Right forelimb (tissue), 1 donor: ENCODE results near the gene PDE1A.

Experiments
- DNase-seq: peaks from one replicate; pipeline ENCODE4 v3.0.0-alpha.2; 2018

PDE1A gene

DNA sequence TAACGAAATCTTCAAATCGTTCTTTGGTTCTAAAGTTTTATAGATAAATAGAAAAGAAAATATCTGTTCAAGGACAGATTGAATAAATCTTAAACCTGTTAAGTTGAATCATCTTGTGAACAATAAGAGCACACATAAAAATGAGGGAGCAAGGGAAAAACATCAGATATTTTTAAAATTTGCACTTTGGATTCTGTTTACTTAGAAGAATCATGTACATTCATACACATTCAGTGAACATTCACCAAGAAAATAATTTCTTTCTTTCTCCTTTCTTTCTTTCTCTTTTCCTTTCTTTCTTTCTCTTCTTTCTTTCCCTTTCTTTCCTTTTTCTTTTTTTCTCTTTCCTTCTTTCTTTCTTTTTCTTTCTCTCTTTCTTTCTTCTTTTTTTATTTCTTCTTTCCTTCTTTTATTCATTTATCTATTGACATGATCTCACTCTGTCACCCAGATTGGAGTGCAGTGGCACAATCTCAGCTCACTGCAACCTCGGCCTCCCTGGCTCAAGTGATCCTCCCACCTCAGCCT lies 164.9 kb downstream of the PDE1A start:
- no peak for DNase-seq

DNA sequence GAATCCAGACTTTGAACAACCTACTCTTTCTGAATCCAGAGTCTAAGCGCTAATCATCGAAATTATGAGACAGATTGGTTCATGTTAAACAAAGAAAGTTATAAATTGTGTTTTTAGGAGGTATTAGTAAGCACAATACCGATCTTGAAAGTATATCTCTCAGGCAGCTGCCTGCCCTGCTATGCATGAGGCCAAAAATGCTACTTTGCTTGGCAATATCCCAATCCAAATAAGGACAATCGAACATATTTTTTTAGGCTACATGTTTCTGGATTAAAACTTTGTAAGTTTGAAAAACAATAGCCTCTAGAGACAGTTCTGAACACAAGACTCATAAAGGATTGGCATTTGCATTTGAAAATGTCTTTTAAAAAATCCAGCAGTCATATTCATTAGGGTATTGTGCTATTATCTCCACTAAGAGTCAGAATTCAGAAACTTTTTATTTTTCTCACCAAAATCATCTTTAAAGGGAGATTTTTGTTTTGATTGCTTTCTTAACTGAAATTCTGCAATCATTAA lies 167.1 kb downstream of the PDE1A start:
- no peak for DNase-seq

DNA sequence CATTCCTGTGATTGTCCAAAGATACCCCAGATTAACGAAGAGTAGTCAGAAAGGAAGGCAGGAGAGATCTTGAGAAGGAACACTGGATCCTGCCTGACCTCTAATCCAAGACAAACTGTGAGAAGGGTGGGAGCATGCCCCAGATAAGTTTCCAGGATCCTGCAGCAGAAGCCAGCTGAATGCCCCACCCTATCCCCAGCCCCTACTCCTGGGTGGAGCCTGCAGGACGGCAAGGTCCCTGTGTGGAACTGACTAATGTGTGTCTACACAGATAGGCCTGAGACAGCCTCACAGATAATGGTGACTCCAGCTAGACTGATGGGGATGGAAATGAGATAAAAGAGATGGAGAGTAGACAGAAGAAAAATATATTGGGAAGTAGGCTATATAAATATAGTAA lies 174.3 kb downstream of the PDE1A start:
- no peak for DNase-seq

DNA sequence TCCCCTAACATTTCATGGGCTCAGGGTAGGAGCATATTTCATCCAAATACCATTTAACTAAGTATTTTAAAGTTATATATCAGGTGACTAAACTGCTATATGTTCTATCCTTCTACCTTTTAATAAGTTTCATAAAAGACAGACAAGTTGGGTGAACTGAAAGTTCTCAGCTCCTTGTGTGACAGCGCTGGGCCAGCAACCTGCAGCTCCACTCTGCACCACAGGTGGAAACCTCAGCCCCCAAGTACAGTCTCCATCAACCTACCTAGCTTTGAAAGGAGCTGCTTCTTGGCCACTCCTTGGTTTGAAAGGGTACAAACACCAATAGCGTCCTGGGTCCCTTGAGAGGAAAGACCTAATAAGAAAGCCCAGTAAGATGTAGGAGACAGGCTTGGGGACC lies 177.9 kb downstream of the PDE1A start:
- no peak for DNase-seq

DNA sequence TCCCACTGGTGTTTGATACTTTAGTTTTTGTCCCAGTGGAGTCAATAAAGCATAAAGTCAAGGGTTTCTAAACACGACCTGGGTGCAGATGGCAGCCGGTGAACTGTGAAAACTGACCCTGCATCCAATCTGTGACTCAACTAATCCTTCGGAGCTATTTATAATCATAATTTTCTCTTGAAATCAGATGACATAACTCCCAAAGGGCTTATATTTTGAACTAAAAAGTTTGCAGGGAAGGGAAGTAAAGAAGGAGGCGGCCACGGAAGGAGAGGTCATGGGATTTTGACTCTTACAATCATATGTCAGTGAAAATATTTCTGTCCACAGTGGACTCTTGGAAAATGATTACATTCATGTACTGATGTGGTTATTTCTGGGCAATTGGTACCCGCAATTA lies 178.5 kb downstream of the PDE1A start:
- no peak for DNase-seq

DNA sequence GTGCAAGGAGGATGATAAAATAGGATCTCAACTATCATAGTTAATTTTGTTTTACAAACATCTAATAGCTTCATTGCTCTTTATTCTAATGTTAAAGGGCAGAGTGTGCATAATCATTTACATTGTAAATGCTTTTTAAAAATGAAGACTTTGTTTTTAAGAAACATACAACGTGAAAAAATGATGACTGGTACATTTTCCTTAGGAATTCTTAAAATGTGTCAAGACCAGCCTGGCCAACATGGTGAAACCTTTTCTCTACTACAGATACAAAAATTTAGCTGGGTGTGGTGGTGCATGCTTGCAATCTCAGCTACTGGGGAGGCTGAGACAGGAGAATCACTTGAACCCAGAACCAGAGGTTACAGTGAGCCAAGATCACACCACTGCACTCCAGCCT lies 179.0 kb downstream of the PDE1A start:
- no peak for DNase-seq

DNA sequence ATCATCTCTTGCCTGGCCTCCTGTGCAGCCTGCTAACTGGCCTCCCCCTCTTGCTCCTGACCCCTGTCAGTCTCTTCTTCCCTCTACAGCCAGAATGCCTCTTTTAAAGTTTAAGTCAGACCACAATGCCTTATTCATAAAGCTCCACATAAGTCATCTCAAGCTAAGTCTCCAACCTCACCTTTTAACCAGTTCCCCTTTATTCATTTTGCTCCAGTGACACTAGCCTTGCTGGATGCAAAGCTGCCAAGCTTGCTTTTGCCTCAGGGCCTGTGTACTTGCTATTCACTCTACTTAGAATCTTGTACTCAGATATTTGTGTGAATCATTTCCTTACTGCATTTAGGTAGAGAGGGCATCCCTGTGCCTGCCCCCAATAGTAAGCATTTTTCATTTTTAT lies 180.9 kb downstream of the PDE1A start:
- no peak for DNase-seq

DNA sequence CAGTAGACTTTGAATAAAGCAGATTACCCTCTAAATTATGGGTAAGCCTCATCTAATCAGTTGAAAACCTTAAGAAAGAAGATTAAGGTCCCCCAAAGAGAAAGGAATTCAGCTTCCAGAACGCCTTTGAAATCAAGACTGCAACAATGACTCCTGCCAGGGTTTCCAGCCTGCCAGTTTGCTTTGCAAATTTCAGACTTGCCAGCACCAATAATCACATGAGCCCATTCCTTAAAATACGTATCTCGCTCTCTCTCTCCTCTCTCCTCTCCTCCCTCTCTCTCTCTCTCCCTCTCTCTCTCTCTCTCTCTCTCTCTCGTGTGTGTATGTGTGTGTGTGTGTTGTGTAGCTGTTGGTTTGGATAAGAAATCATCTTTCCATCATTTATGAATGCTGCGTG lies 184.2 kb downstream of the PDE1A start:
- no peak for DNase-seq

DNA sequence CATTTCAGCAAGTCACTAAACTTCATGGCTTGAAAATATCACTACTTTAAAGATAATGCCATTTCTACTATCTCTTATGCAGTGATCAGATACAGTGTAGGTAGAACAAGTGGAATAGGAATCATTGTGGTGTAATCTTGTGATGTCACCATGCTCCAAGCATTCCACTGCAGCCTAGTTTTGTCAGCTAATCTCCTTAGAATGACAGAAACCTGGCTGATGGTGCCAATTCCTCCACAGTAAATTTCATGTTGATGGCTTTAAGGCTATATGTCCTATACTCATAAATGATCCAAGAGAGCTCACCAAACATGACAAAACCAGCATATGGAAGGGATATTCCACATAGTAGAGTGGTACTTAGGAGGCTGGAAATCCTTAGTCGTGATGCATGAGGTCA lies 184.9 kb downstream of the PDE1A start:
- no peak for DNase-seq

DNA sequence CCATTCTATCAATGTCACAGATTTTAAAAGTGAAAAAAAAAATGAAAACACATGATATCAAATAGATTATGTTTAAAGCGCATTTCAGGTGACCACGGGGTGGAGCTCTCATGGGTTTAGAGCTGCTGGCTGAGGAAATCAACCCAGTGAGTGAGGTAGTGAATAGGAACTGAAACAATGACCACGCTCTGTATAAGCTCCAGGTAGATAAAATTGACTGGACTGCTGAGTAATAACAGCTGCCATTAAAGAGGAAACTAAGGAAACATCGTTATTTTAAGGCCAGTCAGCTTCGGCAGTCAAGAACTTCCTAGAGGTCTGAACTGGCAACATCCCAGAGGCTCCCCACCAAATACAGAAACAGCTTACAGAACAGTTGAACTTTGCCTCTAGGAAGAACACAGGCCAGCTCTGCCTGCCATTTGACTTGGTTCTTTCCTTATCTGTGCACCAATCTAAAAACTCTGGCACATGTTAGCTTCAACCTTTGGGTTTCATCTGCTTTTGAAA lies 185.9 kb downstream of the PDE1A start:
- DNase-seq: no peak

DNA sequence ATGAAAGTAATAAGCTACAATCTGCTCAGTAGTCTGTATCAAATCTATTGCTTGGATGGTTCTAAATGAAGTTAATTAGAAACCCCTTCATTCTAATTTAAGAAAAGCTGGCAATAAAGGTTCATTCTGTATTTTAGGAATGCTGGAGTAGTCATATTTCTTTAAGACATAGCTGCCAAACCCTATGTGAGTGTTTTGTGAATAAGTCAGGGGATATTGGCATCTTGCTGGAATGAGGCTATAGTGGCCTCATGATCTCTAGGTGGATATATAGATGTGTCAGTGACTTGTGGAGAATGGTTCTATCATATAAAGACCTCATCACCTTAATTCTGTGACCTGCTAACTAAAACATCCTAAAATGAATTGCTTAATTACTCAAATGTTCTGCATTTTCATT lies 196.3 kb downstream of the PDE1A start:
- DNase-seq: no peak

DNA sequence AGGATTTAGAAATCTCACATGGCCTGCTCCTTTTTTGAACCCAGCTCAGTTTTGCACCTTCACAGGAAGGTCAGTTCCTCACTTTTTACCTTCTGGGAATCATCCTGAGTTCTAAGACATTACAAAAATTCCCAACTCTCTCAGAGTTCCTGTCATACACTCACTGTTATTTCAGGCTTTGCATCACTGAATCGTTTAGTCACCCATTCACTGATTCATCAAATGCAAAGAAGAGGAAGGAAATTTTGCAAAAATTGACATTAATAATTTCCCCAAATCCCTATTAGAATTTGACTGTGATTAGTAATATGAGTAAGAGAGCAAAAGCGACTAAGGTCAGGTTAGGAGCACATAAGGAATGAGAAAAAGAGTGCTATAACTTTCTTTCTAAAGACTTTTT lies 197.5 kb downstream of the PDE1A start:
- no peak for DNase-seq

DNA sequence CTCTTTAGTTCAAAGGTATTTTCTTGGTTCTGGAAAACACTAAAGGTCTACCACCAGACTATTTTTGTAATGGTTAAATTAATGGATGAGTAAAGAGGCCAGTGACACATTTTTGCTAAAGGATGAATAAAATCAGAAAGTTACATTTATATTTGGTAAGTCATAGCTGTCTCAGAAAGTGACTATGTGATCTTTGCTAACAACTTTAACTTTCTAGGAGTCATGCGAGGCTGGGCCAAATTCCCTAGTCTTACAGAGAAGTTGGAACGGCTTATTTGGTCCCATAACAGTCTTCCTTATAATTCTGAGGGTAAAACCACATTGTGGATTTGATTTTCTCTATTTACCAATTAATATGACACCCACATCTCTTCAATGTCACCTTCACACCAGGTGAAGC lies 198.1 kb downstream of the PDE1A start:
- DNase-seq: no peak

DNA sequence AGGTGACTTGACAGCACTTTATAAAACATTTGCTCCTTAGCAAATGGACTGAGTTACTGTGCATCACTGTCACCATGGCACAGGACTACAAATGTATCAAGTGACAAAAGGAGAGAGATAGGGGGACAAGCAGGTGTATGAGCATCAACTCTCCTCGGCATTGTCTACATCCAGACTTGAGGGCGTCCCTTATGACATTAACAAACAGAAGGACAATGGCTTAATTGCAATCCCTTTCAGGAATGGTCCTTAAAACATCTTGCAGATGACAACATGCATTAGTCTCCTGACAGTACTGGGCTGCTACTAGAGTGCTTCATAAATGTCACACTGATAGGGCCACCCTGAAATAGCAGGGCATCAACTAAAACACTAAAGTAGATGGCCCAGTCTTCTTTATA lies 198.8 kb downstream of the PDE1A start:
- DNase-seq: no peak

DNA sequence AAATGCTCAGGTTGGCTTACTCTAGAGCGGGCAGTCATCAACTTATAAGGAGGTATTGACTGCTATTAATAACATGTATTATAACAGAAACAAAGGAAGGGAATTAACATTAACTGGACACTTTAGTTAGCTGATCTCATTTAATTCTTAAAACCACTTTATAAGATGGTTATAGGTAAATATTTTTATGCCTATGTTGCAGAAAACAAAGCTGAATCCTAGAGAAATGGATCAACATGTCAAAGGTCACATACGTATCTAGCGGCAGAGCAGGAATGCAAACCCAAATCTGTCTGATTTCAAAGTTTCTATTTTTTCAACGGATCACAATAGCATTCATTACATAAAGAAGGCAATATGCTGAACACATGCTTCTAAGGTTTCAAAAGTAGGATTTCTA lies 200.0 kb downstream of the PDE1A start:
- no peak for DNase-seq

DNA sequence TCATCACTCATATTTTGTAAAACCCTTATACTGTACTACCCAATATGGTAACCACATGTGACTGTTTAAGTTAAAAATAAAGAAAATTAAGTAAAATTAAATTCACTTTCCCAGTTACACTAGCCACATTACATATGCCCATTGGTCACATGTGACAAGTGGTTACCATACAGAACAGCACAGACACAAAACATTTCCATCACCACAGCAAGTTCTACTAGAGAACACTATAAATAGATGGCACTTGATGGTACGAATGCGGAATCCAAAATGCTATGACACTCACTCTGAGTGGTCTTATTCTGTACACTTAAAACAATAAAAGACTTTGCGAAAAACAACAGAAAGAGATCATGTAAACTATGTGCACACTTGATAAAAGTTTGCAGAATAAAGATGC lies 202.2 kb downstream of the PDE1A start:
- DNase-seq: no peak

DNA sequence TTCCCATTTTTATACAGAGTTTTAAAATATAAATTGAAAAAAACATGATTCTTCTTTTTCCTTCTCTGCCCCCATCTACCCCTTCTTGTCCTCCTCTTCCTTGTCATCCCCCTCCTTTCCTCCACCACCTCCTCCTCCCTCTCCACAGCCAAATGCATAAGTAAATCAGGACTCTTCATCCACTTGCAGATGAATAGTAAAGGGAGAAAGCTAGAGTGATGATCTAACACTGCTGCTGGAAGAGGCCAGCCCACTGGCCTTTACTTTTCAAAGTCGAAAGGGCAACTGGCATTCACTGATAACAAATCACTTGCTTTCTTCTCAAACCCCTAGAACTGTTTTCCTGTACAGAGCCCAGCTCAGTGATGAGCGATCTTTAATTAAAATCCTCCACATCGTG lies 205.8 kb downstream of the PDE1A start:
- DNase-seq: no peak

DNA sequence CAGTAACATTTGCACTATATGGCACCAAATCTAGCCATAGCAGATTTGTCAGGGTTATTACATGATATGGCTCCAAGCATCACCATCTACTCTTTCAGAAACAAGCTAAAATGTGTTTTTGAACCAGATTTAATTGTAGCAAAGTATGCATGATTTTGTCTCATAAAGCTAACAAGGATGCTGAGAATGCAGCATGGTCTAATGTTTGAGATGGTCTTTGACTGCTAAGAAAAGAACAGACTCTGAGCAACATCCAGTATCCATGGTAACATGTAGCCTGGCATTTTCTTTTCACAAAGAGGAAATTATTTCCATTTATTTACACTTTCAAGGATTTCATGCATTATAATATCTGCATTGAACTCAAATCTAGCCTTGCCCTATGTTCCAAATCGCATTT lies 206.5 kb downstream of the PDE1A start:
- DNase-seq: no peak

DNA sequence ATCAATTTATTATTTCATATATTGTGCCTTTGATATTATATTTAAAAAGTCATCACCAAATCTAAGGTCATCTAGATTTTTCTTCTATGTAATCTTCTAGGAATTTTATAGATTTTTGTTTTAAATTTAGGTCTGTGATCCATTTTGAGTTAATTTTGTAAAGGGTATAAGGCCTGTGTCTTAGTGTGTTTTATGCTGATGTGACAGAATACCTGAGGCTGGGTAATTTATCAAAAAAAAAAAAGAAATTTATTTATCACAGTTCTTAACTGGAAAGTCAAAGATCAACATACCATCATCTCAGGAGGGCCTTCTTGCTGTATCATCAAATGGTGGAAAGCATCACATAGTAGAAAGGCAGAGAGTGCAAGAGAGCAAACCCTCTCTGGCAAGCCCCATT lies 216.2 kb downstream of the PDE1A start:
- DNase-seq: no peak

DNA sequence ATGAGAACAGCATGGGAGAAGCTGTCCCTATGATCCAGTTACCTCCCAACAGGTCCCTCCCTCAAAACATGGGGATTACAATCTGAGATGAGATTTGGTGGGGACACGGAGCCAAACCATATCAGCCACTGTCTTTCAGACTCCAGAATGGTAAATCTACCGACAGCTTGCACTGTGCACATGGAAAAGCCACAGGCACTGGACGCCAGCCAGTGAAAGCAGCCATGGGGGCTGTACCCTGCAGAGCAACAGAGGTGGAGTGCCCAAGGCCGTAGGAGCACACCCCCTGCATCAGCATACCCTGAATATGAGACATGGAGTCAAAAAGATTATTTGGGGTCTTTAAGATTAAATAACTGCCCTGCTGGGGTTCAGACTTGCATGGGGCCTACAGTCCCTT lies 218.4 kb downstream of the PDE1A start:
- DNase-seq: no peak

DNA sequence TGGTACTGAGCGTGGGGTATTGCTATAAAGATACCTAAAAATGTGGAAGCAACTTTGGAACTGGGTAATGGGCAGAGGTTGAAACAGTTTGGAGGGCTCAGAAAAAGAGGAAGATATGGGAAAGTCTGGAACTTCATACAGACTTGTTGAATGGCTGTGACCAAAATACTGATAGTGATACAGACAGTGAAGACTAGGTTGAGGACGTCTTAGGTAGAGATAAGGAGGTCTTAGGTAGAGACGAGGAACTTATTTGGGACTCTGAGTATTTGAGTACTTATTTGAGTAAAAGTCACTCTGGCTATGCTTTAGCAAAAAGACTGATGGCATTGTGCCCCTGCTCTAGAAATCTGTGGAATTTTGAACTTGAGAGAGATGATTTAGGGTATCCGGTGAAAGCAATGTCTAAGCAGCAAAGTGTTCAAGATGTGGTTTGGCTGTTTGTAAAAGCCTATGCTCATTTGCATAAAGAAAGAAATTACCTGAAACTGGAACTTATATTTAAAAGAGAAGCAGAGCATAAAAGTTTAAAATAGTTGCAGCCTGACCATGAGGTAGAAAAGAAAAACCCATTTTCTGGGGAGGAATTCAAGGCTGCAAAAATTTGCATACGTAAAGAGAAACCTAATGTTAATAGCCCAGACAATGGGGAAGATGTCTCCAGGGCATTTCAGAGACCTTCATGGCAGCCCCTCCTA lies 219.6 kb downstream of the PDE1A start:
- no peak for DNase-seq

DNA sequence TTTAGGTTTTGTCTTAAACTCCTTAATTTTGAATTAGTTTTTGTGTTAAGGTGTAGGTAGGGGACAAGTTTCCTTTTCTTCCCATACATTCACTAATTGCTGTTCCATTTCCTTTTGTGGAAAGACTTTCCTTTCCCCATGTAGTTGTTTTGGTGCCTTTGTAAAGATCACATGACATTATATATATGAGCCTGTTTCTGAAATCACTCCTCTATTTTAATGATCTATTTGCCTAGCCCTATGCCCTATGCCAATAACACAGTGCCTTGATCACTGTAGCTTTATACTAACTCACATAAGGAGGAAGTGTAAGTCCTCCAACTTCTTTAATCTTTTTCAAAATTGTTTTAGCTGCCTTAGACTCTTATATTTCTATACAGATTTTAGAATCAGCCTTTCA lies 229.3 kb downstream of the PDE1A start:
- no peak for DNase-seq

DNA sequence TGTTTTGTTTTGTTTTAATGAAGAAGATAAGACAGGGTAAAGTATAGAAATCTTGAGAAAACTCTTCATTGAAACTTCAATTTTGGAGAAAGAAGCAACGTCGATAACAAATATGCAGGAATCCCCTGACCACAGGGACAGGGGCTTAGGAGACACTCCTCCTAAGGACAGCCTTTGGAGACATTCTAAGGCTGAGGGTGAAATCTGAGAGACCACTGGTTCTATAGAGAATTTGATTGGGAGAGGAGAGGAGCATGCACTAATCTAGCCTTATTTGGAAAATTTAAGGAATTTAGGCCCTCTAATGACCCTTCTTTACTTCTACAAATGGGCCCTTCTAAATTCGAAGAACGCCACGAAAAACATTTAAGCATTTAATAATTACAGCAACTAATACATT lies 233.5 kb downstream of the PDE1A start:
- DNase-seq: no peak

DNA sequence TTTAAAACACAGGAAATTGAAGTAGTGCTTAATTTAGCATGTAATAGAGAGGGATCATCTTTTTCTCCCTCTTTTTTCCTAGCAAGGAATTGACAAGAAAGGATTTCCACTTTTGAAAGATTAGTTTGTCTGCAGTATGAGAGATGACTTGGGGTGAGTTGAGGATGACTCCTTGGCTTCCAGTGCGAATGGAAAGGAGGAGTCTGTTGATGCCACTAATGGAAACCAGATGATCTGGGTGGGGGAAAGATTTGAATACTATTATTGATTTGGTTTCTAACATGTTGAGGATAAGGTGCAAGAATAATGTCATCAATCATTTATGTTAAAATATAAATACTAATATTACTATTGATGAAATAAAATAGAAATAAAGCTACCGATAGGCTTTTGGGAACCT lies 235.8 kb downstream of the PDE1A start:
- no peak for DNase-seq

DNA sequence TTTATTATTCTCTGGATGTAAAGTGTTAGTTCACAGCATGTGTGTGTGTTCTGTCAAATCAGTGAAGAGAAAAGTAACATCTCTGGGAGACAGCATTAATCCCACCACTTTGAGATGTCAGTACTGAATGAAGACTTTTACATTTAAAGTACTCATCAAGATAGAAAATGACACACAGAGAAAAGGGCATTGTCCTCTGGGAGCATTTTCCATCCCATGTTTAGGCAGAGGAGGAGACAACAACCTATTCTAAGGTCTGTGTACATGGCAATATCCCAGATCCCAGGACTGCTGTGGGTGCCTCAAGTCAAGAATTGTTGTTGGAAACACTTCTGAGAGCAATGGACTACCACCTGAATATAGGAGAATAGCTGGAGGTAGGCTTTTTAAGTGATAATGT lies 239.7 kb downstream of the PDE1A start:
- no peak for DNase-seq
